GM21723 (cell line): ENCODE data around the gene PCED1A.

Experiments used
- ATAC-seq: cut with Tn5 transposase; IDR thresholded peaks from one replicate; pipeline ENCODE4 v1.9.1; 2021; ENCODE audit warnings: mild to moderate bottlenecking, moderate library complexity; ENCODE audit not compliant: unreplicated experiment

The PCED1A gene

GRCh38 chr20:2840138-2840966 is at the start of gene PCED1A, which contains the start of gene VPS16:
Gene PCED1A, minus strand, starts transcription at chr20:2840655. Its CDS starts 743 bp downstream, at chr20:2839912.
Gene VPS16, plus strand, starts transcription at chr20:2840745. Its CDS starts 30 bp downstream, at chr20:2840775.
- peak; percentile 95 for ATAC-seq

- ATAC-seq, result no peak
These were observed 49.3 kb upstream of the PCED1A start for GRCh38 chr20:2889797-2890196.

DNA sequence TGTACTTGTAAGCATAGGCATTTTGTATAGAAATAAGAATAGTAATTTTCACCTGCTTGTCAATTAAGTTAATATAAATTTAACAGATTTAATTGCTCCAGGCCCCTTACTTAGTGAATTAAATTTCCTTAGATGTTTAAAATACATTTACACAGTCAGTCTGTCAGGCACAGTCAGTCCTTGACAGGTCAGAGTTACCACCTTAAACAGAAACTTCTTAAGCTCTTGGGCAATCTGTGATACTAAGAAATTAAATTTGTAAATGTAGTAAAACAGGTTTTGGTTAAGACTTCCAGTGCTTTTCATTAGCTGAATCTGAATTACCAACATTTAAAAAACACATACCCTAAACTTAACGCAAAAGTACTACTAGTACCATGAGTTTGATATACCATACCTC is 48.8 kb upstream of the PCED1A start:
- no peak for ATAC-seq

DNA sequence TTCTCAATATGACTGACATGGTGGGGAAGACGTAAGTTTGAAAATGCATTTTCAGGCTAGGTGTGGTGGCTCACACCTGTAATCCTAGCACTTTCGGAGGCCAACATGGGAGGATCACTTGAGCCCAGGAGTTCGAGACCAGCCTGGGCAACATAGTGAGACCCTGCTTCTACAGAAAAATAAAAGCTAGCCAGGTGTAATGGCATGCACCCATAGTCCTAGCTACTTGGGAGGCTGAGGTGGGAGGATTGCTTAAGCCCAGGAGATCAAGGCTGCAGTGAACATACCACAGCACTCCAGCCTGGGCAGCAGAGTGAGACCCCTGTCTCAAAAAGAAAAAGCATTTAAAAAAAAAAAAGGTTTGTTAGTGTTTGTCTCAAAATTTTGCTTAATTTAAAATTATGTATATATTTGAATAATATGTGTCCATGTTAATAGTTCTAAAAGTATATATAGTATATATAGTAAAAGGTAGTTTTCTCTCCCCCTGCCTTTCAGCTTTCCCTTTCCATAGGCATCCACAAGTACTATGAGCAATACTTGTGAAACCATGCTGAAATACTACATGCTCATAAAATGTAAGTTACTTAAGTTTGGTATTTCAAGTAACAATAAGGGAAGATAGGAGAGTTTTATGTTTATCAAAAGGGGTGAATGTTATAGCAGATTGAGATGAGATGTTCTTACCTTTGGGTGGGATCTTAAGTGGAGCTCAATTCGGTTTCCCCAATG is 47.9 kb upstream of the PCED1A start:
- ATAC-seq, result no peak

- ATAC-seq, result no peak
These were observed 47.3 kb upstream of the PCED1A start for GRCh38 chr20:2887715-2888114.

DNA sequence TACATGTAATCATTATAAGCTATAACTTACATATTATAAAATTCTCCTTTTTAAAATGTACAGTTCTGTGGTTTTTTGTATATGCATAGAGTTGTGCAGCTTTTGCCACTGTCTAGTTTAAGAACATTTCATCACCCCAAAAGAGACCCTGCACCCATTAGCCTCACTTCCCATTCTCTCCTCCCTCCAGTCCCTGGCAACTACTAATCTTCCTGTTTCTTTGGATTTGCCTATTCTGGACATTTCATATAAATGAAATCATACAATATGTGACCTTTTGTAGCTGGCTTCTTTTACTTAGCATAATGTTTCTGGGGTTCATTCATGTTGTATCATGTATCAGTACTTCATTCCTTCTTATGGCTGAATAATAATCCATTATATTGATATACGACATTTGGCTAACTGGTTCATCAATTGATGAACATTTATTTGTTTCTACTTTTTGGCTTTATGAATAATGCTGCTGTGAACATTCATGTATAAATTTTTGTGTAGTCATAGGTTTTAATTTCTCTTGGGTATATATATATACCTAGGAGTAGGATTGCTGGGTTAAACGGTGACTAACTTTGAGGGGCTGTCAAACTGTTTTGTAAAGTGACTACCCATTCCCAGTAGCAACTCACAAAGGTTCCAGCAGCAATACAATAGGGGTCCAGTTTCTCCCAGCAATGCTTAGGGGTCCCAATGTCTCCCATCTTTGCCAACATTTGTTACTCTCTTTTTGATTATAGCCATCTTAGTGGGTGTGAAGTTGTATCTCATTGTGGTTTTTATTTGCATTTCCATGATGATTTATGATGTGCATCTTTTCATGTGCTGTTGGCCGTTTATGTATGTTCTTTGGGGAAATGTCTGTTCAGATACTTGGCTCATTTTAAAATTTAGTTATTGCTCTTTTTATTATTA is 43.5 kb upstream of the PCED1A start:
- ATAC-seq, result peak; percentile 8

GRCh38 chr20:2880650-2881049 is 40.2 kb upstream of the PCED1A start:
- ATAC-seq, result no peak

GRCh38 chr20:2879146-2879545 is 38.7 kb upstream of the PCED1A start:
- no peak for ATAC-seq

GRCh38 chr20:2878515-2878914 is 38.1 kb upstream of the PCED1A start:
- no peak for ATAC-seq

- ATAC-seq, result no peak
These were observed 35.3 kb upstream of the PCED1A start for GRCh38 chr20:2875690-2876203.

DNA sequence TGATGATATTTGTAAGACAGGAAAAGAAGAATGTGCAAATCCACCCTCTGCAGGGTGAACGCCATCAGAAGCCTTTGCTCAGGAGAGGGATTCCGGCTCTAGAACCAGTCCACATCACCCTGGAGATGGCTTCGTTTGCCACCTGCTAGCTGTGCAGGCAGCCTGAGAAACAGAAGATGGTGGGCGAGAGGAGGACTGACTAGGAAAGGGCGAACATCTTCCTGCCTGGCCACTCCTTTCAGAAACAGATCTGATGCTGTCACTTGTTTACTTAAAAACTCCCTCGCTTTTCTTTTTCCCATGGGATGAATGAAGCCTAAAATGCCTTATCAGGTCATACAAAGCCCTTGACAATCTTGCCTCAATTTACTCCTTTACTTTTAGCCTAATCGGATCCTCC is 34.0 kb upstream of the PCED1A start:
- no peak for ATAC-seq

DNA sequence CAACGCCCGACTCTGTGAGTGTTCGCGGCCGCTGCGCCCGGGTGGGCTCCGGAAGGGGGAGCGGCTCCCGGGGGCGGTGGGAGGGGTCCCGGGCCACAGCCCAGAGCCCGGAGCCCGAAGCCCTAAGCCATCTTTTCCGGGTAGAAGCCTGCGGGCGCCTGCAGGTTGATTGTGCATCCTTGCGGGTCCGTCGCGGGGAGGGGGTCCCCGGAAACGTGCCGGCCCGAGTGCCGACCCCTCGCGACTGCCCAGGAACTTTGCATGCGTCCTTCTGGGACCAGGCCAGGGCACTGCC is 33.2 kb upstream of the PCED1A start:
- peak; percentile 45 for ATAC-seq

GRCh38 chr20:2873010-2873746 is 32.7 kb upstream of the PCED1A start, which contains the start of gene PTPRA:
Gene PTPRA, plus strand, starts transcription at chr20:2873481. Its CDS starts 90,797 bp downstream, at chr20:2964278.
- ATAC-seq, result peak; percentile 87

DNA sequence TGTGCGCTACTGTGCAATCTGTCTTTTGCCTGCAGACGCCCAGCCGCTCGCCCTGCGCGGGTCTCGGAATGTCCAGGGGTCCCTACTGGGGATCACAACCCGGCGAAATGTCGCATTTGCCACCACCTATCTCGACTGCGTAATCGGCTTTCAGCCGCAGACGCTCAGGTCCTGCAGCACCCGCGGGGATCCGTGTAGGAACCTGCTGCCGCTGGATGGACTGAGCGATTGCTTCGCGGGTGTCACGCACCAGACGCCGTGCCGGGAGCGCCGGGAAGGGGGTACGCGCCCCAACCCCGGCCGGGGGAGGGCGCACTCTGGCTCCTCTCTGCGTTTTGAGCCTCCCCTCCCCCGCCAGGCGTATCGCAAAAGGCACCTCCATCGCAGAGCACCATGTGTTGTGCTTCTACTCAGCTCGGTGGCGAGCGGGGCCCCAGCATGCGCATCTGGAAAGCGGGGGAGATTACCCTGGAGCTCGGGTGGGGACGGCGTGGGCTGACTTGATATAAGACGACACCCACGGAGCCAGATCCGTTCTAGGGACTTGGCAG is 32.1 kb upstream of the PCED1A start:
- ATAC-seq, result peak; percentile 39

DNA sequence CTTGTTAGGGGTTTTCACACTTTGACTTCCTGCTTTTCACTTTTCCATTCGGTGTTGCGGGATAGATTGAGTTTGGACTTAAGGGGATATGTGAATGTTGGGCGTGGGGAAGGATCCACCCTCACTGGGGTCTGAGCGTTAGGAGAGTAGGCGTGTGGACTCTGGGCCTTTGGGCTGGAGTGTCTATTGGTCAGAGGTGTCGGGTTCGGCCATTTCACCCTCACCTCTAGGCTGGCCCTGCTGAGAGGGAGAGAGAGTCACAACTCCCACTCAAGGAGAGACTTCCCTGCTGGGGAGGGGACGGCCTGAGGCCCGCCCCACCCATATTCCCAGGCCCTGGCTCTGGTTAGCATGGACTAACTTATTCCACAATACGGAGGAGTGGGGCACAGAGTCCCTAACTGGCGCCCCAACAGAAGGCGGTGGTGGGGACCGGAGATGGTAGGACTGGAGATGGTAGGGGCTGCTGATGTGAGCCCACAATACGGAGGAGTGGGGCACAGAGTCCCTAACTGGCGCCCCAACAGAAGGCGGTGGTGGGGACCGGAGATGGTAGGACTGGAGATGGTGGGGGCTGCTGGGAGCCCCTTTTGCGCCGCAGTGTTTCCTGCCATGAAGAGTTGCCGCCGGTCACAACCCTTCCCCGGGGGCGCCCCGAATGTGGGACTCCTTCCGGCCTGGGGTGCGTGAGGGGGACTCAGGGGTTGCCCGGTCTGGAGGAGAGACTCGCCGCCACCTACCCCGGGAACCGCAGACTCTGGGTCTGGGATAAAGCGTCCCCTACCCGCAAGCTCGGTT is 31.4 kb upstream of the PCED1A start:
- peak; percentile 1 for ATAC-seq

DNA sequence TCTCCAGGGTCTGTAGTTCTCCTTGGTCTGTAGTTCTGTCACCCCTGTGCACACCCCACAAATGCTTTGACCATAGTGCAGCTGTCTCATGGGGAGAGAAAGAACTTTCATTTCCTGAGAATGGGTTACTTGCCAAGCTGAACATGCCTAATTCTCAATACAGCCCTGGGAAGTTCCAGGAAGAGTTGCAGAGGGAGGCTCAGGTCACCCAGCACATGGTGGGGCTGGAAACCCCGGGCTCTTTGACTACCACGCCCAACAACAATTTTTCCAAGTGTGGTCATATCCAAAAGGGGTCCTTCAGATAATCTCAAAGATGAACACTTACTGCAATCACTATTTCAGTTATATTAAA is 30.6 kb upstream of the PCED1A start:
- ATAC-seq, result no peak

- ATAC-seq, result no peak
These were observed 28.9 kb upstream of the PCED1A start for GRCh38 chr20:2869381-2869780.

DNA sequence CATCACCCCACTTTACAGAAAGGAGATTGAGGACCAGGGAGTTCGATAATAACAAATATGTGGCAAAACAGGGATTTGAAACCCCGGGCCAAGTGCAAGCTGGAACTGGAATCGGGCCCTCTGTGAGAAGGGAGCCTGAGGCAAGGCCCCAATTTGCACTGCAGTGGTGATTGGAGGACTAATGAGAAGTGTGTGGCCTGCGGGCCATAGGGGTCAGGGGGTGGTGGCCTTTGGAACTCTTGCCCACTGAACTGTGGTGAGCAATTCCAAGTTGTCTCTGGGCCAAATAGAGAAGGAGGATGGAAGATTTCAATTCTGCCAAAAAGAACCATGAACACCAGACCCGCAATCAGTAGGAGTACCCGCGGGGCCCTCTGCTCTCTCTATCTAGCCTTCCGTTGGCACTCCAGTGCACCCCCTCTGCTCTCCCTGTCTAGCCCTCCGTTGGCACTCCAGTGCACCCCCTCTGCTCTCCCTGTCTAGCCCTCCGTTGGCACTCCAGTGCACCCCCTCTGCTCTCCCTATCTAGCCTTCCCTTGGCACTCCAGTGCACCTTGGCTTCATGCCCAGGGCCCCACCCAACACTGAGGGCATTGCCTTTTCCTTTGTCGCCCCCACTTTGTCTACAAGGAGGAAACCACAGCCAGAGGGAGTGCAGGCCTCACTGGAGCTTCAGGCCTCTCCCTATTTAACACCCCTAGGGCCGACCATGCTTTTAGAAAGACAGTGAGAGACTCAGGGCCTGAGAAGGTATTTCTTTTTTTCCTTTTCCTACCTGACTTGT is 26.8 kb upstream of the PCED1A start:
- no peak for ATAC-seq
